Measurements from ENCODE around the gene ACAP1.

Gene ACAP1

GRCh38 chr17:7369825-7370224, 33.5 kb downstream of the ACAP1 start:
- peaks cover 6% of the 10 kb centered on the region for H3K27me3 ChIP-seq (ENCODE audit: control insufficient read depth, insufficient read depth, low read length)
- H3K4me1 ChIP-seq (ENCODE audit: control insufficient read depth, insufficient read depth, low read length): no peaks in the 10 kb centered on the region
- H3K4me3 ChIP-seq (ENCODE audit: low read length): no peak overlapping the region
- H3K9ac ChIP-seq (ENCODE audit: low read length): no peak overlapping the region
- no peaks in the 10 kb centered on the region for H3K9me3 ChIP-seq (ENCODE audit: control insufficient read depth, low read length)
- no peaks in the 10 kb centered on the region for H3K36me3 ChIP-seq (ENCODE audit: control insufficient read depth, insufficient read depth, low read length)

GRCh38 chr17:7370853-7371252, 34.5 kb downstream of the ACAP1 start:
- Histone ChIP-seq H3K9ac (ENCODE audit: low read length) (no peak overlapping the region), H3K27me3 (ENCODE audit: control insufficient read depth, insufficient read depth, low read length) (peaks cover 6% of the 10 kb centered on the region), H3K4me1 (ENCODE audit: control insufficient read depth, insufficient read depth, low read length) (no peaks in the 10 kb centered on the region), H3K36me3 (ENCODE audit: control insufficient read depth, insufficient read depth, low read length) (no peaks in the 10 kb centered on the region), H3K9me3 (ENCODE audit: control insufficient read depth, low read length) (no peaks in the 10 kb centered on the region), H3K4me3 (ENCODE audit: low read length) (no peak overlapping the region)

GRCh38 chr17:7374353-7374752, 38.0 kb downstream of the ACAP1 start:
- Histone ChIP-seq H3K4me1 (ENCODE audit: control insufficient read depth, insufficient read depth, low read length) (no peaks in the 10 kb centered on the region), H3K36me3 (ENCODE audit: control insufficient read depth, insufficient read depth, low read length) (no peaks in the 10 kb centered on the region), H3K27me3 (ENCODE audit: control insufficient read depth, insufficient read depth, low read length) (peaks cover 5% of the 10 kb centered on the region), H3K9ac (ENCODE audit: low read length) (no peak overlapping the region), H3K4me3 (ENCODE audit: low read length) (no peak overlapping the region), H3K9me3 (ENCODE audit: control insufficient read depth, low read length) (no peaks in the 10 kb centered on the region)

GRCh38 chr17:7379134-7379533, 42.8 kb downstream of the ACAP1 start:
- Histone ChIP-seq H3K4me1 (ENCODE audit: control insufficient read depth, insufficient read depth, low read length) (peaks cover 10% of the 10 kb centered on the region), H3K27me3 (ENCODE audit: control insufficient read depth, insufficient read depth, low read length) (no peaks in the 10 kb centered on the region), H3K9me3 (ENCODE audit: control insufficient read depth, low read length) (no peaks in the 10 kb centered on the region), H3K36me3 (ENCODE audit: control insufficient read depth, insufficient read depth, low read length) (no peaks in the 10 kb centered on the region), H3K9ac (ENCODE audit: low read length) (no peak overlapping the region), H3K4me3 (ENCODE audit: low read length) (no peak overlapping the region)

GRCh38 chr17:7380321-7380720, 44.0 kb downstream of the ACAP1 start:
- H3K9me3 ChIP-seq (ENCODE audit: control insufficient read depth, low read length): no peaks in the 10 kb centered on the region
- peak overlapping the region; percentile 81 for H3K9ac ChIP-seq (ENCODE audit: low read length)
- no peaks in the 10 kb centered on the region for H3K27me3 ChIP-seq (ENCODE audit: control insufficient read depth, insufficient read depth, low read length)
- H3K4me1 ChIP-seq (ENCODE audit: control insufficient read depth, insufficient read depth, low read length): peaks cover 10% of the 10 kb centered on the region
- H3K36me3 ChIP-seq (ENCODE audit: control insufficient read depth, insufficient read depth, low read length): peaks cover 6% of the 10 kb centered on the region
- peak overlapping the region; percentile 52 for H3K4me3 ChIP-seq (ENCODE audit: low read length)

- Histone ChIP-seq H3K4me3 (ENCODE audit: low read length) (peak within 1 kb of the TSS; percentile 52), H3K27me3 (ENCODE audit: control insufficient read depth, insufficient read depth, low read length) (no peaks in the 10 kb centered on the region), H3K9me3 (ENCODE audit: control insufficient read depth, low read length) (no peaks in the 10 kb centered on the region), H3K4me1 (ENCODE audit: control insufficient read depth, insufficient read depth, low read length) (peaks cover 10% of the 10 kb centered on the region), H3K36me3 (ENCODE audit: control insufficient read depth, insufficient read depth, low read length) (peaks cover 6% of the 10 kb centered on the region), H3K9ac (ENCODE audit: low read length) (peak within 1 kb of the TSS; percentile 81)
Measured at GRCh38 chr17:7380855-7381683, 44.7 kb downstream of the ACAP1 start, which contains the start of gene TNK1. Gene TNK1, plus strand, starts transcription at chr17:7381089. Its CDS starts 1,838 bp downstream, at chr17:7382927.

GRCh38 chr17:7382901-7383300, 46.6 kb downstream of the ACAP1 start:
- peaks cover 6% of the 10 kb centered on the region for H3K36me3 ChIP-seq (ENCODE audit: control insufficient read depth, insufficient read depth, low read length)
- no peaks in the 10 kb centered on the region for H3K27me3 ChIP-seq (ENCODE audit: control insufficient read depth, insufficient read depth, low read length)
- H3K9me3 ChIP-seq (ENCODE audit: control insufficient read depth, low read length): no peaks in the 10 kb centered on the region
- H3K4me3 ChIP-seq (ENCODE audit: low read length): no peak overlapping the region
- no peak overlapping the region for H3K9ac ChIP-seq (ENCODE audit: low read length)
- H3K4me1 ChIP-seq (ENCODE audit: control insufficient read depth, insufficient read depth, low read length): peaks cover 10% of the 10 kb centered on the region

- Histone ChIP-seq H3K36me3 (ENCODE audit: control insufficient read depth, insufficient read depth, low read length) (peaks cover 6% of the 10 kb centered on the region), H3K27me3 (ENCODE audit: control insufficient read depth, insufficient read depth, low read length) (no peaks in the 10 kb centered on the region), H3K9ac (ENCODE audit: low read length) (no peak overlapping the region), H3K9me3 (ENCODE audit: control insufficient read depth, low read length) (no peaks in the 10 kb centered on the region), H3K4me3 (ENCODE audit: low read length) (no peak overlapping the region), H3K4me1 (ENCODE audit: control insufficient read depth, insufficient read depth, low read length) (peaks cover 10% of the 10 kb centered on the region)
Measured at GRCh38 chr17:7383371-7383741, 47.0 kb downstream of the ACAP1 start.

GRCh38 chr17:7383742-7384488, 47.6 kb downstream of the ACAP1 start:
- H3K27me3 ChIP-seq (ENCODE audit: control insufficient read depth, insufficient read depth, low read length): no peaks in the 10 kb centered on the region
- no peak overlapping the region for H3K9ac ChIP-seq (ENCODE audit: low read length)
- H3K4me1 ChIP-seq (ENCODE audit: control insufficient read depth, insufficient read depth, low read length): peaks cover 10% of the 10 kb centered on the region
- peaks cover 11% of the 10 kb centered on the region for H3K36me3 ChIP-seq (ENCODE audit: control insufficient read depth, insufficient read depth, low read length)
- H3K9me3 ChIP-seq (ENCODE audit: control insufficient read depth, low read length): no peaks in the 10 kb centered on the region
- H3K4me3 ChIP-seq (ENCODE audit: low read length): no peak overlapping the region

- Histone ChIP-seq H3K27me3 (ENCODE audit: control insufficient read depth, insufficient read depth, low read length) (no peaks in the 10 kb centered on the region), H3K9ac (ENCODE audit: low read length) (no peak overlapping the region), H3K4me1 (ENCODE audit: control insufficient read depth, insufficient read depth, low read length) (peaks cover 10% of the 10 kb centered on the region), H3K9me3 (ENCODE audit: control insufficient read depth, low read length) (no peaks in the 10 kb centered on the region), H3K4me3 (ENCODE audit: low read length) (no peak overlapping the region), H3K36me3 (ENCODE audit: control insufficient read depth, insufficient read depth, low read length) (peaks cover 17% of the 10 kb centered on the region)
Measured at GRCh38 chr17:7384489-7385081, 48.3 kb downstream of the ACAP1 start.

- Histone ChIP-seq H3K9me3 (ENCODE audit: control insufficient read depth, low read length) (no peaks in the 10 kb centered on the region), H3K9ac (ENCODE audit: low read length) (no peak overlapping the region), H3K4me3 (ENCODE audit: low read length) (no peak overlapping the region), H3K4me1 (ENCODE audit: control insufficient read depth, insufficient read depth, low read length) (peaks cover 6% of the 10 kb centered on the region), H3K36me3 (ENCODE audit: control insufficient read depth, insufficient read depth, low read length) (peaks cover 17% of the 10 kb centered on the region), H3K27me3 (ENCODE audit: control insufficient read depth, insufficient read depth, low read length) (no peaks in the 10 kb centered on the region)
Measured at GRCh38 chr17:7388856-7389255, 52.5 kb downstream of the ACAP1 start.
